Inflammatory macrophage (primary cell): Measurements from ENCODE around the gene RXRA.

Source experiments
- DNase-seq, 2 donors: peaks; one replicate each; pipeline ENCODE4 v3.0.0-alpha.2; 2020 to 2022

Gene RXRA

GRCh38 chr9:134384811-134385479 is 58.7 kb downstream of the RXRA start:
- peak; percentile 65 to 75 for DNase-seq

- DNase-seq = peak in 1 of 2 donors; percentile 22
These were observed 59.7 kb downstream of the RXRA start for GRCh38 chr9:134385915-134386314.

- DNase-seq = no peak
These were observed 60.9 kb downstream of the RXRA start for GRCh38 chr9:134386951-134387831.

- no peak for DNase-seq
These were observed 62.1 kb downstream of the RXRA start for GRCh38 chr9:134388289-134388808.

GRCh38 chr9:134388976-134389375 is 62.7 kb downstream of the RXRA start:
- DNase-seq = no peak

- DNase-seq = no peak
These were observed 63.4 kb downstream of the RXRA start for GRCh38 chr9:134389642-134390041.

- peak in 1 of 2 donors; percentile 34 for DNase-seq
These were observed 64.3 kb downstream of the RXRA start for GRCh38 chr9:134390537-134390936.

GRCh38 chr9:134390947-134391318 is 64.7 kb downstream of the RXRA start:
- no peak for DNase-seq

- peak in 1 of 2 donors; percentile 5 for DNase-seq
These were observed 65.3 kb downstream of the RXRA start for GRCh38 chr9:134391319-134392231.

- DNase-seq = no peak
These were observed 66.6 kb downstream of the RXRA start for GRCh38 chr9:134392900-134393299.

GRCh38 chr9:134393582-134394280 is 67.5 kb downstream of the RXRA start:
- DNase-seq = no peak

- DNase-seq = no peak
These were observed 68.8 kb downstream of the RXRA start for GRCh38 chr9:134395002-134395517.

GRCh38 chr9:134395737-134396257 is 69.5 kb downstream of the RXRA start:
- no peak for DNase-seq

GRCh38 chr9:134396258-134396742 is 70.0 kb downstream of the RXRA start:
- DNase-seq = peak; percentile 57 to 79

- DNase-seq = peak; percentile 13 to 39
These were observed 70.6 kb downstream of the RXRA start for GRCh38 chr9:134396825-134397224.

GRCh38 chr9:134398756-134399155 is 72.5 kb downstream of the RXRA start:
- no peak for DNase-seq

- peak; percentile 48 to 67 for DNase-seq
These were observed 73.3 kb downstream of the RXRA start for GRCh38 chr9:134399435-134400056.

- DNase-seq = no peak
These were observed 74.0 kb downstream of the RXRA start for GRCh38 chr9:134400283-134400682.

- no peak for DNase-seq
These were observed 75.1 kb downstream of the RXRA start for GRCh38 chr9:134401391-134401790.

- no peak for DNase-seq
These were observed 75.9 kb downstream of the RXRA start for GRCh38 chr9:134402182-134402581.

- no peak for DNase-seq
These were observed 77.0 kb downstream of the RXRA start for GRCh38 chr9:134403292-134403681.
